HG03521 (cell line): ENCODE results near the gene SMG9.

ENCODE experiments used
- ATAC-seq: cut with Tn5 transposase; IDR thresholded peaks from one replicate; pipeline ENCODE4 v1.9.1; 2021; ENCODE audit warnings: mild to moderate bottlenecking, moderate library complexity; ENCODE audit not compliant: unreplicated experiment

The SMG9 gene

GRCh38 chr19:43726736-43727592 is 27.8 kb downstream of the SMG9 start:
- ATAC-seq, result no peak

GRCh38 chr19:43725468-43725867 is 29.3 kb downstream of the SMG9 start:
- ATAC-seq, result no peak

- ATAC-seq, result no peak
Measured at GRCh38 chr19:43724896-43725295, 29.9 kb downstream of the SMG9 start.

- ATAC-seq, result no peak
Measured at GRCh38 chr19:43723588-43723987, 31.2 kb downstream of the SMG9 start.

- ATAC-seq, result no peak
Measured at GRCh38 chr19:43721469-43722048, 33.2 kb downstream of the SMG9 start.

- no peak for ATAC-seq
Measured at GRCh38 chr19:43720936-43721335, 33.8 kb downstream of the SMG9 start.

GRCh38 chr19:43719918-43720317 is 34.8 kb downstream of the SMG9 start:
- ATAC-seq, result no peak

GRCh38 chr19:43719378-43719868 is 35.3 kb downstream of the SMG9 start:
- ATAC-seq, result no peak

GRCh38 chr19:43718627-43719377 is 36.0 kb downstream of the SMG9 start:
- no peak for ATAC-seq

GRCh38 chr19:43715776-43716175 is 39.0 kb downstream of the SMG9 start, which contains the start of gene IRGC:
Gene IRGC (plus strand): TSS chr19:43716076. CDS start chr19:43718559, 2,483 bp downstream.
- no peak for ATAC-seq

GRCh38 chr19:43713208-43713607 is 41.6 kb downstream of the SMG9 start:
- no peak for ATAC-seq

- ATAC-seq, result no peak
Measured at GRCh38 chr19:43711751-43712355, 42.9 kb downstream of the SMG9 start.

GRCh38 chr19:43708716-43709115 is 46.0 kb downstream of the SMG9 start:
- no peak for ATAC-seq

- no peak for ATAC-seq
Measured at GRCh38 chr19:43707158-43707712, 47.5 kb downstream of the SMG9 start.

- ATAC-seq, result no peak
Measured at GRCh38 chr19:43705729-43706128, 49.0 kb downstream of the SMG9 start.

- ATAC-seq, result no peak
Measured at GRCh38 chr19:43704002-43704705, 50.6 kb downstream of the SMG9 start.

- ATAC-seq, result no peak
Measured at GRCh38 chr19:43700395-43701000, 54.3 kb downstream of the SMG9 start.

GRCh38 chr19:43699506-43700394 is 55.0 kb downstream of the SMG9 start:
- ATAC-seq, result no peak

GRCh38 chr19:43697295-43697694 is 57.5 kb downstream of the SMG9 start:
- no peak for ATAC-seq
